C4-2B (cell line): ENCODE results near the gene GMDS.

ENCODE experiments used
- CTCF ChIP-seq: fragments of 450-650 bp; conservative IDR thresholded peaks from 2 replicates; pipeline ENCODE4 v1.5.1; 2017; ENCODE audit warnings: mild to moderate bottlenecking
- ZFX ChIP-seq: fragments of 450-650 bp; IDR thresholded peaks from 2 replicates; pipeline ENCODE4 v1.6.1; 2017

GRCh38 chr6:1574083-1574761 is 671.2 kb downstream of the GMDS start:
- TF ChIP-seq CTCF, result no peak
- no peak for TF ChIP-seq ZFX
